ENCODE results near the gene NDUFS3.
"Not testable (repeated sequence)": the region's sequence is repeated elsewhere in the genome, so short reads cannot be mapped to it uniquely, and the experiment has no call there.

The NDUFS3 gene

DNA sequence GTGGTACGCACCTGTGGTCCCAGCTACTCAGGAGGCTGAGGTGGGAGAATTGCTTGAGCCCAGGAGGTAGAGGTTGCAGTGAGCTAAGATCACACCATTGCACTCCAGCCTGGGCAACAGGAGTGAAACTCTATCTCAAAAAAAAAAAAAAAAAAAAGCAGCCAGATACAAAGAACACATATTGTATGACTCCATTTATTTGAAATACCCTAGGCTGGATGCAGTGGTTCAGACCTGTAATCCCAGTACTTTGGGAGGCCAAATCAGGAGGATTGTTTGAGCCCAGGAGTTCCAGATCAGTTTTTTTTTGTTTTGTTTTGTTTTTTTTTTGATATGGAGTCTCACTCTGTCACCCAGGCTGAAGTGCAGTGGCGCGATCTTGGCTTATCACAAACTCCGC lies 16.5 kb upstream of the NDUFS3 start:
- not testable (repeated sequence) for H3K9me3 ChIP-seq (ENCODE audit: control insufficient read depth, insufficient read depth, low read depth, low read length); H3K4me1 ChIP-seq (ENCODE audit: control insufficient read depth, insufficient read depth, low read length); H3K36me3 ChIP-seq (ENCODE audit: control insufficient read depth in 2 of 2, insufficient read depth in 1 of 2, low read length in 2 of 2); H3K27ac ChIP-seq (ENCODE audit: extremely low read depth, low read depth, low read length); H3K4me3 ChIP-seq (ENCODE audit: low read depth, low read length)
- ChIA-PET POLR2A (interaction anchor here (0.6 to 3.7 kb wide), 3 partner anchors 10 to 13 kb away, joined by 4 to 14 read pairs (median 4); partner anchors contain the start of gene CELF1), CTCF (interaction anchor here (0.6 kb wide), 1 partner anchor 729 kb away, joined by 3 read pairs; no protein-coding TSS in a partner anchor)
- TF ChIP-seq, protein P1, sequence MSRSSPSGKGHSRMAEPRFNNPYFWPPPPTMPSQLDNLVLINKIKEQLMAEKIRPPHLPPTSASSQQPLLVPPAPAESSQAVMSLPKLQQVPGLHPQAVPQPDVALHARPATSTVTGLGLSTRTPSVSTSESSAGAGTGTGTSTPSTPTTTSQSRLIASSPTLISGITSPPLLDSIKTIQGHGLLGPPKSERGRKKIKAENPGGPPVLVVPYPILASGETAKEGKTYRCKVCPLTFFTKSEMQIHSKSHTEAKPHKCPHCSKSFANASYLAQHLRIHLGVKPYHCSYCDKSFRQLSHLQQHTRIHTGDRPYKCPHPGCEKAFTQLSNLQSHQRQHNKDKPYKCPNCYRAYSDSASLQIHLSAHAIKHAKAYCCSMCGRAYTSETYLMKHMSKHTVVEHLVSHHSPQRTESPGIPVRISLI (tag by site-specific recombination; IDR thresholded peaks at IDR 0.05) = 0 out of 2 replicates have a peak, but pooled peaks have one; percentile 15
- TF ChIP-seq ZNF600 (tag by site-specific recombination; IDR thresholded peaks at IDR 0.05) = peak; percentile 61
- TF ChIP-seq, protein P2, sequence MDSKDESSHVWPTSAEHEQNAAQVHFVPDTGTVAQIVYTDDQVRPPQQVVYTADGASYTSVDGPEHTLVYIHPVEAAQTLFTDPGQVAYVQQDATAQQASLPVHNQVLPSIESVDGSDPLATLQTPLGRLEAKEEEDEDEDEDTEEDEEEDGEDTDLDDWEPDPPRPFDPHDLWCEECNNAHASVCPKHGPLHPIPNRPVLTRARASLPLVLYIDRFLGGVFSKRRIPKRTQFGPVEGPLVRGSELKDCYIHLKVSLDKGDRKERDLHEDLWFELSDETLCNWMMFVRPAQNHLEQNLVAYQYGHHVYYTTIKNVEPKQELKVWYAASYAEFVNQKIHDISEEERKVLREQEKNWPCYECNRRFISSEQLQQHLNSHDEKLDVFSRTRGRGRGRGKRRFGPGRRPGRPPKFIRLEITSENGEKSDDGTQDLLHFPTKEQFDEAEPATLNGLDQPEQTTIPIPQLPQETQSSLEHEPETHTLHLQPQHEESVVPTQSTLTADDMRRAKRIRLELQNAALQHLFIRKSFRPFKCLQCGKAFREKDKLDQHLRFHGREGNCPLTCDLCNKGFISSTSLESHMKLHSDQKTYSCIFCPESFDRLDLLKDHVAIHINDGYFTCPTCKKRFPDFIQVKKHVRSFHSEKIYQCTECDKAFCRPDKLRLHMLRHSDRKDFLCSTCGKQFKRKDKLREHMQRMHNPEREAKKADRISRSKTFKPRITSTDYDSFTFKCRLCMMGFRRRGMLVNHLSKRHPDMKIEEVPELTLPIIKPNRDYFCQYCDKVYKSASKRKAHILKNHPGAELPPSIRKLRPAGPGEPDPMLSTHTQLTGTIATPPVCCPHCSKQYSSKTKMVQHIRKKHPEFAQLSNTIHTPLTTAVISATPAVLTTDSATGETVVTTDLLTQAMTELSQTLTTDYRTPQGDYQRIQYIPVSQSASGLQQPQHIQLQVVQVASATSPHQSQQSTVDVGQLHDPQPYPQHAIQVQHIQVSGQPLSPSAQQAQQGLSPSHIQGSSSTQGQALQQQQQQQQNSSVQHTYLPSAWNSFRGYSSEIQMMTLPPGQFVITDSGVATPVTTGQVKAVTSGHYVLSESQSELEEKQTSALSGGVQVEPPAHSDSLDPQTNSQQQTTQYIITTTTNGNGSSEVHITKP (tag by site-specific recombination; IDR thresholded peaks at IDR 0.05) = peak; percentile 82

- not testable (repeated sequence) for H3K4me3 ChIP-seq (ENCODE audit: low read depth, low read length); H3K27ac ChIP-seq (ENCODE audit: extremely low read depth, low read depth, low read length)
These were observed 14.5 kb upstream of the NDUFS3 start for GRCh38 chr11:47564366-47564765.

GRCh38 chr11:47564933-47565339 lies 13.9 kb upstream of the NDUFS3 start:
- Histone ChIP-seq H3K27ac (ENCODE audit: extremely low read depth, low read depth, low read length) (peak overlapping the region; percentile 93), H3K36me3 (ENCODE audit: control insufficient read depth in 2 of 2, insufficient read depth in 1 of 2, low read length in 2 of 2) (peaks cover 7 to 17% of the 10 kb centered on the region in 2 experiments; a peak in 2 of 3 replicates), H3K9me3 (ENCODE audit: control insufficient read depth, insufficient read depth, low read depth, low read length) (no peaks in the 10 kb centered on the region), H3K4me3 (ENCODE audit: low read depth, low read length) (peak overlapping the region; percentile 80), H3K4me1 (ENCODE audit: control insufficient read depth, insufficient read depth, low read length) (no peaks in the 10 kb centered on the region)
- ChIA-PET POLR2A (interaction anchor here (0.6 to 5.0 kb wide), 4 partner anchors 12 to 283 kb away, joined by 3 to 31 read pairs (median 9); partner anchors contain the start of genes CELF1, KBTBD4, NDUFS3 and NUP160), CTCF (interaction anchor here (0.7 to 4.1 kb wide), 5 partner anchors 12 to 350 kb away, joined by 3 to 16 read pairs (median 4); partner anchors contain the start of genes CELF1 and DDB2)
- no peak for TF ChIP-seq ZNF23 (tag by site-specific recombination; IDR thresholded peaks at IDR 0.05; ENCODE audit: borderline replicate concordance)
- TF ChIP-seq ZNF146 (tag by site-specific recombination; IDR thresholded peaks at IDR 0.05) = no peak
- TF ChIP-seq, protein P3, sequence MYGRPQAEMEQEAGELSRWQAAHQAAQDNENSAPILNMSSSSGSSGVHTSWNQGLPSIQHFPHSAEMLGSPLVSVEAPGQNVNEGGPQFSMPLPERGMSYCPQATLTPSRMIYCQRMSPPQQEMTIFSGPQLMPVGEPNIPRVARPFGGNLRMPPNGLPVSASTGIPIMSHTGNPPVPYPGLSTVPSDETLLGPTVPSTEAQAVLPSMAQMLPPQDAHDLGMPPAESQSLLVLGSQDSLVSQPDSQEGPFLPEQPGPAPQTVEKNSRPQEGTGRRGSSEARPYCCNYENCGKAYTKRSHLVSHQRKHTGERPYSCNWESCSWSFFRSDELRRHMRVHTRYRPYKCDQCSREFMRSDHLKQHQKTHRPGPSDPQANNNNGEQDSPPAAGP (tag by site-specific recombination; IDR thresholded peaks at IDR 0.05) = 0 out of 2 replicates have a peak, but pooled peaks have one; percentile 30
- TF ChIP-seq ZNF514 (tag by site-specific recombination; IDR thresholded peaks at IDR 0.05) = no peak
- TF ChIP-seq KLF10 (tag by site-specific recombination; IDR thresholded peaks at IDR 0.05) = no peak
- TF ChIP-seq ZNF239 (tag by site-specific recombination; IDR thresholded peaks at IDR 0.05) = no peak
- no peak for TF ChIP-seq ZNF518A (tag by site-specific recombination; conservative IDR thresholded peaks at IDR 0.05; ENCODE audit: low read depth)
- TF ChIP-seq ZNF311 (tag by site-specific recombination; IDR thresholded peaks at IDR 0.05; ENCODE audit: borderline replicate concordance) = no peak
- TF ChIP-seq YY1 (tag by site-specific recombination; IDR thresholded peaks at IDR 0.05) = no peak
- no peak for TF ChIP-seq ZNF174 (tag by site-specific recombination; IDR thresholded peaks at IDR 0.05)
- TF ChIP-seq ZNF335 (tag by site-specific recombination; conservative IDR thresholded peaks at IDR 0.05) = peak; percentile 82
- no peak for TF ChIP-seq SALL2 (tag by site-specific recombination; IDR thresholded peaks at IDR 0.05; ENCODE audit: borderline replicate concordance)
- peak; percentile 69 for TF ChIP-seq PATZ1 (tag by site-specific recombination; IDR thresholded peaks at IDR 0.05)

More at GRCh38 chr11:47564366-47564765, 14.5 kb upstream of the NDUFS3 start:
- POLR2A ChIA-PET = interaction anchor here (1.0 to 5.0 kb wide), 3 partner anchors 12 to 284 kb away, joined by 4 to 31 read pairs (median 14); partner anchors contain the start of genes CELF1, KBTBD4, NDUFS3 and NUP160
- CTCF ChIA-PET = interaction anchor here (0.6 to 4.1 kb wide), 5 partner anchors 9 to 350 kb away, joined by 3 to 16 read pairs (median 4); partner anchors contain the start of genes CELF1 and DDB2
- H3K9me3 ChIP-seq (ENCODE audit: control insufficient read depth, insufficient read depth, low read depth, low read length); H3K4me1 ChIP-seq (ENCODE audit: control insufficient read depth, insufficient read depth, low read length): not testable (repeated sequence)
- TF ChIP-seq ZNF121 (tag by site-specific recombination; IDR thresholded peaks at IDR 0.05) = 0 out of 2 replicates have a peak, but pooled peaks have one; percentile 10
- peaks cover 3 to 11% of the 10 kb centered on the region in 2 experiments; a peak in 2 of 3 replicates for H3K36me3 ChIP-seq (ENCODE audit: control insufficient read depth in 2 of 2, insufficient read depth in 1 of 2, low read length in 2 of 2)

All from HEK293 (cell line).